ENCODE data around the gene KIRREL3. TPM values are rescaled to one million over a fixed set of nuclear protein-coding genes. Genes with fewer than 3 reads are reported as not detected.

Gene KIRREL3
- total and polyA plus RNA-seq, 2 of the 4 experiments (the other 2 are of a cell fraction), result 10.9 to 15.9 TPM

DNA sequence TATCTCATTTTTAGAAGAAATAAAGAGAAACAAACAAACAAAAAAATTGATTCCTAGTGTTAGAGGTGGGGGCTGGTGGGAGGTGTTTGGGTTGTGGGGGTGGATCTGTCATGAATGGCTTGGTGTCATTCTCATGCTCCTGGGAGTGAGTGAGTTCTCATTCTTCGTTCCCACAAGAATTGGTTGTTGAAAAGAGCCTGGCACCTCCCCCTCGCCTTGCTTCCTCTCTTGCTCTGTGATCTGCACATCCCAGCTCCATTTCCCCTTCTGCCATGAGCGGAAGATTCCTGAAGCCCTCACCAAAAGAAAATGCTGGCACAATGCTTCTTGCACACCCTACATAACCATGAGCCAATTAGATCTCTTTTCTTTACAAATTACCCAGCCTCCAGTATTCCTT is 367.2 kb downstream of the KIRREL3 start:
- Histone ChIP-seq H2BK120ac (ENCODE audit: low read depth, low read length) (no peak overlapping the region), H4K91ac (ENCODE audit: insufficient read depth, low read depth, low read length) (no peak overlapping the region), H3K18ac (ENCODE audit: low read depth, low read length) (no peak overlapping the region), H3K4me3 (ENCODE audit: insufficient read depth, low read depth, low read length) (no peak overlapping the region), H3K23ac (ENCODE audit: low read depth, low read length) (no peak overlapping the region), H2AK9ac (replicated peaks; ENCODE audit: low read depth, low read length, poor library complexity) (no peak overlapping the region), H2AK5ac (ENCODE audit: low read depth, low read length) (no peak overlapping the region), H2BK5ac (ENCODE audit: low read depth, low read length, poor library complexity, severe bottlenecking) (no peak overlapping the region), H3K4me2 (ENCODE audit: low read depth, low read length) (no peak overlapping the region), H4K5ac (ENCODE audit: low read depth, low read length) (no peak overlapping the region), H3K36me3 (ENCODE audit: control insufficient read depth, insufficient read depth, low read length) (no peaks in the 10 kb centered on the region), H2BK20ac (ENCODE audit: low read depth, low read length) (no peak overlapping the region), H4K20me1 (ENCODE audit: insufficient read depth, low read length) (no peaks in the 10 kb centered on the region), H3K27ac (ENCODE audit: insufficient read depth, low read length) (no peak overlapping the region), H2BK15ac (ENCODE audit: low read depth, low read length) (no peak overlapping the region; the same call in 2 of the 3 replicates), H3K9me1 (ENCODE audit: insufficient read depth, low read length) (peaks cover 17% of the 10 kb centered on the region), H3K79me1 (ENCODE audit: low read depth in 1 of 2, low read length in 2 of 2) (peaks cover 0 to 6% of the 10 kb centered on the region in 2 experiments; a peak in 2 of 4 replicates), H2AFZ (replicated peaks; ENCODE audit: low read length, poor library complexity) (no peak overlapping the region), H3K56ac (ENCODE audit: extremely low read depth, insufficient read depth, low read length) (no peak overlapping the region), H3K4ac (ENCODE audit: low read depth, low read length) (no peak overlapping the region), H3K27me3 (ENCODE audit: control insufficient read depth, insufficient read depth, low read length) (no peaks in the 10 kb centered on the region), H3K9me3 (ENCODE audit: control insufficient read depth, insufficient read depth, low read length) (no peaks in the 10 kb centered on the region), H3K4me1 (ENCODE audit: control insufficient read depth, insufficient read depth, low read length) (peaks cover 14% of the 10 kb centered on the region), H3K9ac (ENCODE audit: low read depth, low read length) (no peak overlapping the region), H3K14ac (replicated peaks; ENCODE audit: low read depth, low read length) (no peak overlapping the region), H4K8ac (ENCODE audit: low read depth in 2 of 2, low read length in 2 of 2) (no peak overlapping the region)
- ChIA-PET POLR2A (ENCODE audit: unreplicated experiment) (no interaction called here), CTCF (no interaction called here)
- dilution Hi-C loops (cut with HindIII; ENCODE audit: low sequenced_read_pairs, unreplicated experiment) (no loop called here), in situ Hi-C loops (cut with MboI; ENCODE audit: low sequenced_read_pairs) (no loop called here), intact Hi-C loops (cut with micrococcal nuclease) (no loop called here)
- BruUV-seq (replicated peaks), result no TSS peak
- no peak for ATAC-seq (ENCODE audit: low read depth)
- no peak for DNase-seq
- no peak for TF ChIP-seq NFE2L2 (IDR thresholded peaks at IDR 0.05; ENCODE audit: low read depth, low read length)
- no peak for TF ChIP-seq SMC3 (IDR thresholded peaks at IDR 0.05; ENCODE audit: low read depth, low read length)
- no peak for TF ChIP-seq RFX5 (IDR thresholded peaks at IDR 0.05; ENCODE audit: low read depth, low read length)
- TF ChIP-seq, protein P1, sequence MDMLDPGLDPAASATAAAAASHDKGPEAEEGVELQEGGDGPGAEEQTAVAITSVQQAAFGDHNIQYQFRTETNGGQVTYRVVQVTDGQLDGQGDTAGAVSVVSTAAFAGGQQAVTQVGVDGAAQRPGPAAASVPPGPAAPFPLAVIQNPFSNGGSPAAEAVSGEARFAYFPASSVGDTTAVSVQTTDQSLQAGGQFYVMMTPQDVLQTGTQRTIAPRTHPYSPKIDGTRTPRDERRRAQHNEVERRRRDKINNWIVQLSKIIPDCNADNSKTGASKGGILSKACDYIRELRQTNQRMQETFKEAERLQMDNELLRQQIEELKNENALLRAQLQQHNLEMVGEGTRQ (IDR thresholded peaks at IDR 0.05; ENCODE audit: low read depth, low read length), result no peak
- TF ChIP-seq, protein P2, sequence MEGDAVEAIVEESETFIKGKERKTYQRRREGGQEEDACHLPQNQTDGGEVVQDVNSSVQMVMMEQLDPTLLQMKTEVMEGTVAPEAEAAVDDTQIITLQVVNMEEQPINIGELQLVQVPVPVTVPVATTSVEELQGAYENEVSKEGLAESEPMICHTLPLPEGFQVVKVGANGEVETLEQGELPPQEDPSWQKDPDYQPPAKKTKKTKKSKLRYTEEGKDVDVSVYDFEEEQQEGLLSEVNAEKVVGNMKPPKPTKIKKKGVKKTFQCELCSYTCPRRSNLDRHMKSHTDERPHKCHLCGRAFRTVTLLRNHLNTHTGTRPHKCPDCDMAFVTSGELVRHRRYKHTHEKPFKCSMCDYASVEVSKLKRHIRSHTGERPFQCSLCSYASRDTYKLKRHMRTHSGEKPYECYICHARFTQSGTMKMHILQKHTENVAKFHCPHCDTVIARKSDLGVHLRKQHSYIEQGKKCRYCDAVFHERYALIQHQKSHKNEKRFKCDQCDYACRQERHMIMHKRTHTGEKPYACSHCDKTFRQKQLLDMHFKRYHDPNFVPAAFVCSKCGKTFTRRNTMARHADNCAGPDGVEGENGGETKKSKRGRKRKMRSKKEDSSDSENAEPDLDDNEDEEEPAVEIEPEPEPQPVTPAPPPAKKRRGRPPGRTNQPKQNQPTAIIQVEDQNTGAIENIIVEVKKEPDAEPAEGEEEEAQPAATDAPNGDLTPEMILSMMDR (conservative IDR thresholded peaks at IDR 0.05; ENCODE audit: low read depth, low read length), result no peak
- no peak for TF ChIP-seq BHLHE40 (IDR thresholded peaks at IDR 0.05; ENCODE audit: low read depth, low read length)
- no peak for TF ChIP-seq RAD21 (IDR thresholded peaks at IDR 0.05; ENCODE audit: low read length)
- no peak for TF ChIP-seq CEBPB (IDR thresholded peaks at IDR 0.05; ENCODE audit: low read depth, low read length)
- no peak for TF ChIP-seq FOS (IDR thresholded peaks at IDR 0.05; ENCODE audit: low read depth, low read length)
- no peak for TF ChIP-seq POLR2A (IDR thresholded peaks at IDR 0.05; ENCODE audit: low read depth, low read length)
- no peak for TF ChIP-seq MAZ (IDR thresholded peaks at IDR 0.05; ENCODE audit: borderline replicate concordance, low read depth, low read length)
- TF ChIP-seq CHD1 (IDR thresholded peaks at IDR 0.05; ENCODE audit: low read depth, low read length), result no peak
- no peak for TF ChIP-seq MXI1 (IDR thresholded peaks at IDR 0.05; ENCODE audit: borderline replicate concordance, low read depth, low read length)
- WGBS, 2 experiments (ENCODE audit: extremely low coverage in 2 of 2, insufficient read length in 1 of 2), result no CpG with 5 or more reads among the region's 3 CpGs

All from IMR-90 (cell line).